Stimulated activated CD8-positive, alpha-beta memory T cell treated with anti-CD3 and anti-CD28 coated beads, Interleukin-12 subunit alpha, Interleukin-12 subunit beta, amount 100 ng/mL, for 24 hours (primary cell): ENCODE measurements around the gene FAM222A.
"Not testable (repeated sequence)": the region's sequence is repeated elsewhere in the genome, so short reads cannot be mapped to it uniquely, and the experiment has no call there.

Experiments
- DNase-seq: peaks from one replicate; pipeline ENCODE4 v3.0.0-alpha.2; 2020; ENCODE audit errors: extremely low read depth

FAM222A gene

GRCh38 chr12:109693653-109694600 is 19.7 kb upstream of the FAM222A start:
- DNase-seq = no peak

DNA sequence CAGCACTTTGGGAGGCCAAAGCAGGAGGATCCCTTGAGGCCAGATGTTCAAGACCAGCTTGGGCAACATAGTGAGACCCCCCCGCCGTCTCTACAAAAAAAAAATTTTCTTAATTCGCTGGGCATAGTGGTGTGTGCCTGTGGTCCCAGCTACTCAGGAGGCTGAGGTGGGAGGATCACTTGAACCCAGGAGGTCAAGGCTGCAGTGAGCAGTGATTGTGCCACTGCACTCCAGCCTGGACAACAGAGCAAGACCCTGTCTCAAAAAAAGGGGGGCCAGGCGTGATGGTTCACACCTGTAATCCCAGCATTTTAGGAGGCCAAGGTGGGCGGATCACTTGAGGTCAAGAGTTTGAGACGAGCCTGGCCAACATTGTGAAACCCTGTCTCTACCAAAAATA is 19.0 kb upstream of the FAM222A start:
- DNase-seq = not testable (repeated sequence)

GRCh38 chr12:109695416-109695815 is 18.2 kb upstream of the FAM222A start:
- DNase-seq = no peak

- no peak for DNase-seq
Observed at GRCh38 chr12:109695961-109696461, 17.6 kb upstream of the FAM222A start.

- DNase-seq = no peak
Observed at GRCh38 chr12:109696485-109697269, 16.9 kb upstream of the FAM222A start.

GRCh38 chr12:109697270-109697553 is 16.4 kb upstream of the FAM222A start:
- DNase-seq = no peak

DNA sequence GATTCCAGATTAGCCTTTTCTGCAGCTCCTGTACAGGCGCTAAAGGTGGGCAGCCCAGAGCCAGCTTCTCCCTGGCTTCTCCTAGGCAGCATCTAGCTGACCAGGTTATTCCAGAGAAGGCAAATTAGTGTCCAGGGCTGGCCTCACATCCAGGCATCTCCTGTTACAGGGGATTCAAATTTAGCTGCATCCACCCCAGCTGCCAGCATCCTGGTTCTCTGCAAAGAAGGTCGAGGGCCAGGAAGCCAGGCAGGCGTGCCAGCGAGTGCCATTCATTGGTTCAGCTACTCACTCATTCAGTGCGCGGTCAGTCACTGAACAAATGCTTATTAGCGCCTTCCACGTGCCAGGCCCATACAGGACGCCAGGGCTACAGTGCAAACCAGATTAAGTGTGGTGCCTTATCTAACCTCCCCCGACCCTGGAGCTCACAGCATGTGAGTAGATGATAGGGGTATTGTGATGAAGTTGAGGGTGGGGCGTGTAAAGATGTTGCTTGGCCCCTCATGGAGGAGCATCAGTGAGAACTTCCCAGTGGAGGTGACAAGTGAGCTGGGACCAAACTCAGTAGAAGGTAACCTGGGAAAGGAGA is 15.7 kb upstream of the FAM222A start:
- DNase-seq = no peak

- DNase-seq = no peak
Observed at GRCh38 chr12:109698820-109699219, 14.8 kb upstream of the FAM222A start.

DNA sequence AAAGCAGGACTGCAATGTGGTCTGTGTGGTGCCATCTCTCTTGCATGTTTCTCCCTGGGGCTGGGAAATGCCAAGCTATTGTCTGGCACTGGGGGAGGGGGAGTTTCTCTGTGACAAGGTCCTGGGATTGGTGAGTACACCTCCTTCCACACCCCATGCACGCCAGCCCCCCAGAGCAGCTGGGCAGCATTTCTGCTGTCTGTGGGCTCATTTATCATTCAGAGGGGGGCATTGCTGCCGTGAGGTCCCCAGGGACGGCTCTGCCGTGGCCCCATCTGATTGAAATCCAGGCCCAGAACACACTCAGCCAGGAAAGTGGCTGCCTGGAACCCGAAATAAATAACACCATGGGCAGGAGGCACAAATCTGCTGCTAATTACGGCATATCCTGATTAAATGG is 12.6 kb upstream of the FAM222A start:
- no peak for DNase-seq

DNA sequence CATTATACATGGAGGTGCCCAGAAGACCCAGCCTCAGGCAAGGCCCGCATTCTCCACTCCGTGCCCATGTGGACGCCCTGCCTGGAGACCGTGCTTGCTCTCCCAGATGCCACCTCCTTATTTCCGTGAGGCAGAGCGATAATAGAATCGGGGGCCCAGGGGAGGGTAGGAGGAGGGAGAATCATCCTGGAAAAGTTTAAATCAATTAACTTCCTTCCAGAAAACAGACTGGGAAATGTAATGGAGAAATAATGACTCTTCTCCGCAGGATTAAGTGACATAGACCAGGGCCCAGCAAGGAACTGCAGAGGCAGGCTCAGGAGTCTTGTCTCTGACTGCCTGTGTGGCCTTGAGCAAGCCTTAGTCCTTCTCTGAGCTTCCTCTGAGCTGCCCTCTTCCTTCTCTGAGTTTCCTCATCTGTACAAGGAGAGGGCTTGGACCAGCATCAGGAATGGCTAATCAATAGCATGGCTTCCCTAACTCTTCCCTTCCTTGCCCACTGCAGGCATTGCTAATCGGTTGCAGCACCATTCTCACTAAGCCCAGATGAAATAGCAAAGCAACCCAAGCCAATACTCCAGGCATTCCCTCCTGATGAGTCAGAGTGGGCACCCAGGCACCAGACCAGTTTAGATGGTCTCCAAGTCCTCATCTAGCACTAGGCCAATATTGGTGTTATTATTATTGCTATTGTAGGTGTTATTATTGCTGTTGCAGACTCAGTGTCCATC is 11.3 kb upstream of the FAM222A start:
- no peak for DNase-seq

- no peak for DNase-seq
Observed at GRCh38 chr12:109703684-109704083, 9.9 kb upstream of the FAM222A start.

GRCh38 chr12:109704371-109705098 is 9.1 kb upstream of the FAM222A start:
- no peak for DNase-seq

DNA sequence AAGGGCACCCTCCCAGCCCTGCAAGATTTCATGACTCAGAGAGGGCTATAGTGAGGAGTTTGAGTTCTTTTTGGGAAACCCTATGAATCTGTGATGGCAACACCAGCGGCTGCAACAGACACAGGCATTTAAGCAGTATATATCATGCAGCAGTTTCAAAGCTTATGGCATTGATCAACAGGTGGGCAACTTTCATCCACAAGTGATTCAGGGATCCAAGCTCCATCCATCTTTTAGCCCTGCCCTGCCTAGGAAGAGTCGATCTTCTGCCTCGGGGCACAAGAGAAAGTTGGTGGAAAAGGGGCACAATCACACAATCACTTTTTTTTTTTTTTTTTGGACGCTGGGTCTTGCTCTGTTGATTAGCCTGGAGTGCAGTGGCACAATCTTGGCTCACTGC is 8.3 kb upstream of the FAM222A start:
- DNase-seq = no peak

DNA sequence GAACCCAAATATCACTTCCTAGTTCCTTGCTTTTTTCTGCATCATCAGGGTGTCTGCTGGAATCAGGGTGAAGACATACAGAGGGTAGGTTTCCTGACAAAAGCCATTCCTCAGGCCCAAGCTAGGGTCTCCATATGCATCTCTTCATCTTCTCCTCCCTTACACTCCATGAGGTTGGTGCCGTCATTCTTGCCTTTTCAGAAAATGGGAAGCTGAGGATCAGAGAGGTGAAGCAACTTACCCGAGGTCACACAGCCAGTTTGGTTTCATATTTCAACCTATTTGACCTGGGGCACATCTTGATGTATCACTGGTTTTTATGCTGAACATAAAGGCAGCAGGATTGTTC is 7.3 kb upstream of the FAM222A start:
- no peak for DNase-seq

DNA sequence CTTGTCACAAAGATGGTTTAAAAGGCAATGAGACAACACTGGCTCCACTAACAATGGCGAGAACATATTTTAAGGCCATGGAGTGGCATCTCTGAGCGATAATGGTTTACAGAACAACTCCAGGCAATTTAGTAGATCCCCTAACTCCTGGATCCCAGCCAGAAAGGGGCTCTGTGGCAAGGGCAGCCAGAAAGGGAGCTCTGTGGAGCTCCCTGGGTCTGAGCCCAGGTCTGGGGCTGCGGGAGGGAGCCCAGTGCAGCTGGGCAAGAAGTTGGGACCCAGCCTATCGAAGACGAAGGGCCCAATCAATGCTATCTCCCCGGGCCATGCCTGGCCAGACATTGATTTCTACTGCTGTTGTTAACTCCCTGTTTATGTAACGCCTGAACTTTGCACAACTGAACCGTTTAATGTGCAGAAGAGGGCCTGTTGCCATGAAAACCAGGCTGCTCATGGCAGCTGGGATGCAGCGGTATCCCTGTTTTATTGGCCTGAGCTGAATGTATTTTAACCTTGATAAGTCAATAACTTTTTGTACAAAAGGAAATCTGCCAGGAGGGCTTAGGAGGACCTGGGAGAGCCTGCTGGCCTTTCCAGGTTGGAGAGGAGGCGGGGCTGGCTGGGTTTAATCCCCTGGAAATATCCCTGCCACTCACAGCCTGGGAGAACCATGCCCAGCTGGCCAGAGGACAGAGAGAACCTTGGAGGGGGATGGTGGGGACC is 6.7 kb upstream of the FAM222A start:
- no peak for DNase-seq

- no peak for DNase-seq
Observed at GRCh38 chr12:109707470-109707821, 6.2 kb upstream of the FAM222A start.

GRCh38 chr12:109708939-109709338 is 4.7 kb upstream of the FAM222A start:
- DNase-seq = no peak

DNA sequence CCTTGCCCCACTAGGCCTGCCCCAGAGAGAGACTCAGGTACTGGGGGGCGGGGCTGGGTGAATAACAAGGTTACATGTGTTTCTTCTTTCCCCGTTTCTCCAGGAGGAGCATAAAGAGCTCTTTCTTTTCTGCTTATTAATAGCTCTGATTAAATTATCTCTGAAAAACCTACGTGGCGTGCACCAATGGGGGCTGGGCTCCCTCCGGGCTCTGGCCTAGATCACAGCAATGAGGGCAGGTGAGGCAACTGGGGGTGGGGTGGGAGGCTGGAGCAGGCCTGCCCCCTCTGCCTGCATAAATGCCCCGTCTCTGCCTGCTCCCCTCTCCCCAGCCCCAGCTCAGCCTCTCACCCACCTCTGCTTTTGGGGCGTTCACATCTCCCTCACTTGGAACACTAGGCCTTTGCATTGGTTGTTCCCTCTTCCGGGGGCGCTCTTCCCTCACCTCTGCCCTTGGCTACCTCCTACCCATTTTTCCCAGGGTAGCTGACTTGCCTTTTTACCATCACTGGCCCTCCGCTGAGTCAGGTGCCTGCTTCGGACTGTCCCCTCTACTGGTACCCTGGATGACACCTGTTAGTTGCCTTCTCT is 4.1 kb upstream of the FAM222A start:
- DNase-seq = no peak

DNA sequence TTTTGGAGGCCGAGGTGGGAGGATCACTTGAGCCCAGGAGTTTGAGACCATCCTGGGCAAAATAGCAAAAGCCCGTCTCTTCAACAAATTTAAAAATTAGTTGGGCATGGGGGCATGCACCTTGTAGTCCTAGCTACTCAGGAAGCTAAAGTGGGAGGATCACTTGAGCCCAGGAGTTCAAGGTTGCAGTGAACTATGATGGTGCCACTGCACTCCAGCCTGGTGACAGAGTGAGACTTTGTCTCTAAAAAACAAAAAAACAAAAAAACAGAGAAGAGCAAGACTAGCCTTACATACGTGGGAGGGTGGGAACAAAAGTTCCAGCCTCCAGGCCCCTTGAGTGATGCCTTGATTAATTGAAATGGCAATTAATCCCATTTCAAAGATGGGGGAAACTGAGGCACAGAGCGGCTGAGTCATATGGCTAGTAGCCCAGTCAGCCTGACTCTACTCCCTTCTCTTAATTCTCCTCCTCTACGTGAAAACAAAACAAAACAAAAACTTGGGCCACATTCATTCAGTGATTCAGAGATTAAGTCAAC is 3.3 kb upstream of the FAM222A start:
- no peak for DNase-seq
